HG02759 (cell line): ENCODE results near the gene CYB561A3.
"Not testable (repeated sequence)": the region's sequence is repeated elsewhere in the genome, so short reads cannot be mapped to it uniquely, and the experiment has no call there.

ENCODE experiments used
- ATAC-seq: cut with Tn5 transposase; IDR thresholded peaks from one replicate; pipeline ENCODE4 v1.9.1; 2021; ENCODE audit warnings: mild to moderate bottlenecking, moderate library complexity; ENCODE audit not compliant: unreplicated experiment

The CYB561A3 gene

DNA sequence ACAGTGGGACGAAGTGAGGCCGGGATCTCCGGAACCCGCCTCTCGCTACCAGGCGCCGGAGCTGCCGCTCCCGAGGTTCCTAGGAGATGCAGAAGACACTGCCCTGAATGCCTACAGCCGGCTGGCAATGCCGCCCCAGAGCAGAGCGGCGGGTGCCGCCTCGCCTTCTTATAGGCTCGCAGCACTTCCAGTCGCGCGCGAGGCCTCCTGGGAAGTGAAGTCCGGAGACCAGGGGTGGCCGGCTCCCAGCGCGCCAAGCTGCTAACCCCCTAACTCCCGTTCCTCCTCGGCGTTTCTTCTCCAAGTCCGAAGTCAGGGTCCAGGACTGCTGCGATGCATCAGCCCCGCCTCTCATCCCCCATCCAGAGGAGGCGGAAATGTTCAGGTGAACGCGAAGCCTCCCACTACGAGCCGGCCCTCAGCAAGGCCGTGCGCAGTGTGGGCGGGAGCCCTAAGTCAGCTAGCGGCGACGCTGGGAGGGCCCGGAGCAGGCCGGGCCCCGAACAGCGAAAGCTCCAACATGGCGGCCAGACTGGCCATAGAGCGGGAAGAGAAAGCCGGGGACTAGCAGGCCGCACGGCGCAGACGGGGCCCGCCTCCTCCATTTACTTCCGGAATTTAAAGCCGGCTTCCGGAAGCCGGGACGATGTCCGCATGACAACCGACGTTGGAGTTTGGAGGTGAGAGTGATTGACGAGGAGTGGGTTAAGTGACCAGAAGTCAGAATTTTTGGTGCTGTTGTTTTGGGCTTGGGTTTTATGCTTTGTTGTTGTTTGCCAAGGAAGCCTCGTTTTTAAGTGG, at the start of gene CYB561A3, which contains the start of gene TMEM138:
CYB561A3 (minus strand) TSS at position 142 of the 801 bp plus-strand sequence. CDS start 5,169 bp downstream, outside the sequence.
TMEM138 (plus strand) TSS at position 634 of the 801 bp plus-strand sequence. CDS start 2,017 bp downstream, outside the sequence.
- ATAC-seq: peak; percentile 78

- no peak for ATAC-seq
Observed at GRCh38 chr11:61406991-61407728, 45.5 kb upstream of the CYB561A3 start.

GRCh38 chr11:61406067-61406466, 44.4 kb upstream of the CYB561A3 start:
- ATAC-seq: no peak

GRCh38 chr11:61404641-61405040, 43.0 kb upstream of the CYB561A3 start:
- no peak for ATAC-seq

DNA sequence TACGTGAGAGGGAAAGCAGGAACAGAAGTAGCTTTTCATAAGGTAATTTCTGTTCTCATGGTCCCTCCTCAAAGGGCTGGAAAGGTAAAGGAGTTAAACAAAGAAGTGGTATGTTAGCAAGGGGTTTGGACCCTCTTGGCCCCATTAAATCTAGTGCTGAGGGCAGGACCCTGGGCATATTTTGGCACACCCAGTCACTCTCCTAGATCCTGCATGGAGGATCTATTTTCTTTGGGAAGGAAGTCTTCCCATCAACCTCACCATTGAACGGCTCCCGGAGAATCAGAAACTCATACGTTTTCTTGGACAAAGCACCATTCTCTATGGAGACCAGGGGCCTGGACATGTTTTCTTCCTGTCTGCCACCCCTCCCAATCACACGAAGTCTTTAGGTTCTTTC, 42.4 kb upstream of the CYB561A3 start:
- ATAC-seq: no peak

GRCh38 chr11:61403658-61404057, 42.0 kb upstream of the CYB561A3 start:
- ATAC-seq: no peak

- no peak for ATAC-seq
Observed at GRCh38 chr11:61401573-61401972, 39.9 kb upstream of the CYB561A3 start.

DNA sequence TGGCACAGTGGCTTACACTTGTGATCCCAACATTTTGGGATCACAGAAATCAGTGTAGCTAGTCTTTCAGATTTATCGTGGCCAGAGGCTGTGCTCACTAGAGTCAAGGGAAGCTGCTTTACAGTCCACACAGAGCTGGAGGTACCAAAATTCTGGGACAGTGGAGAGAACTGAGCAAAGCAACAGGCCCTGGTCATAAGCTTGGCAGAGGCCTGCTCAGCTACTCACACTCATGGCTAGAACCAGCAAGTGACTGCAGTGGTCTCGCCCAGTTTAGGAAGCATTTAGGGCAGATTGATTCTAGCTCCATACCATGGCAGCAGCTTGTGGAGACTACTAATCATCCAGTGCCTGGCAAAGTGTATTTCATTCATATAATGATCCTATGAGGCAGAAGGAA, 39.5 kb upstream of the CYB561A3 start:
- ATAC-seq: no peak

DNA sequence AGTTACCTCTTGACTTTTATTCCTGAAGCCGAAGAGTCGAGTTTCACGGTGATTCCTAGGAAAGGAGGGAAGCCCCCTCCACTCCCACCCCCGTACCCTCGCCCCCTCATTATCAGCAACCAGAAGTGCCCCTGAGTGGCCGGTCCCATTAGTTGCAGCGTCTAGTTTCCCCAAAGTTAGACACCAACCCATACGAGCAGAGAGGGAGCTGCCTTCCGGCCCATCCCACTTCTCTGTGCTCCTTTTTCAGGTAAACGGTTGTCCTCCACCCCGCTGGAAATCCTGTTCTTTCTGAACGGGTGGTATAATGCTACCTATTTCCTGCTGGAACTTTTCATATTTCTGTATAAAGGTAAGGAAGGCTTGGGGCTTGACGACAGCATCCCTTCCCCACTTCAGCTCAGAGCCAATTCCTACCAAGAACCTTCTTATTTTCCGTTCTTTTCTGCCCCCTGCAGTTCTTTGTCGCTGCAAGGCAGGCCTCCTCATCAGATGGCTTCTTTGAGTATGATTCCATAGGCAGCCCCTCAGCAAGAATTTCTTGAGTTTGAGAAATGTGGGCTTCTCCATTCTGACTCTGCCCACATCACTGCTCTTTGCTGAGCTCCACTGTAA, 31.4 kb upstream of the CYB561A3 start:
- no peak for ATAC-seq

DNA sequence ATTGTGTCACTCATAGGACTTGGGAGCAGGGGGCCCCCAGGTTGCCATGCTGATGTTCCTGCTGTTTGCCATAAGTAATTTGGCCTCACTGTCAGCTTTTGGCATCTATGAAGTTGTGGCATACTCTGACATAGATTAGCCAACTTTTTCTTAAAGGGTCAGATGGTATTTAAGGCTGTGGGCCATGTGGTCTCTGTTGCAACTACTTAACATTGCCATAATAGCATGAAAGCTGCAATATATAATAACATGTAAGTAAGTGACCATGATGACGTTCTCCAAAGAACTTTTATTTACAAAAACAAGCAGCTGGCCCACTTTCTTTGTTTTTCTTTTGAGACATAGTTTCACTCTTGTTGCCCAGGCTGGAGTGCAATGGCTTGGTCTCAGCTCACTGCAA, 28.5 kb upstream of the CYB561A3 start:
- ATAC-seq: no peak

DNA sequence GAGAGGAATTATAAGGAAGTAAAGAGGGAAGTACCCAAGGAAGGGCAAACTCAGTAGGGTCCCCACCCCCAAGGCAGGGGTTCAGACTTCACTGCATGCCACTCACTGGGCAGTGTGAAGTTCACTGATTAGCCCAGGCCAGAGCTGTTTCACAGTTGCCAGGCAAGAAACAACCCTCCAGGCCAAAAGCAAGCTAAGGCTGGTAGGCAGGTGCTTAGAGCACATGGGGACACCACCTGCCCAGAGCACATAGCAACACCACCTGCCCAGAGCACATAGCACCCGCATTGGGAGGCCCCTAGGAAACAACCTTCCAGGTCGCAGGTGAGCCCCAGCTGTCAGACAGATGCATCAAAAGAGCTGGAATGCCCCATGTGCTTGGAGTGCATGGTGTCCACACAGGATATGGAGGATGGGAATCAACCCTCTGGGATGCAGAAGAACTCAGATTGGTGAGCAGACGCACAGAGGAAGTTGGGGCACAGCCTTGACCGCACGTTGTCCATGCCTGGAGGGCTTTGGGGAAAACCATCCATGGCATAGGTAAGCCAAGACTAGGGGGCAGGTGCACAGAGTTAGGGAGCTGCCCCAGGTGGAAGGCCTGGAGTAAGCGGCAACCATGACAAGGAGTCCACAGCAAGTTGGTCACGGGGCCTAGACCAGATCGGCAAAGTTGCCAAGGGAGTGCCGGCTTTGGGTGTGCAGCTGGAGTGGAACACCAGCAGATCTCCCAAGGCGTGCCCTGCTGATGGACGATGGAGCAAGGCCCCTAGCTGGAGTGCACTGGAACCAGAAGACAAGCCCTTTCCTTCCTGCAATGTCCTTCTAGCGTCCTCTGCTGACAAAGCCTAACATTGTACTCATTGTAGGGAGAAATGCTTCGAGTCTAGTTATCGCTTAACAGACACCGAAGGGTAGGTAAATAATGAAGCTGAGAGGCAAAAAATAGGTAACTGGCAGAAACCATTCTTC, 22.9 kb upstream of the CYB561A3 start:
- no peak for ATAC-seq

DNA sequence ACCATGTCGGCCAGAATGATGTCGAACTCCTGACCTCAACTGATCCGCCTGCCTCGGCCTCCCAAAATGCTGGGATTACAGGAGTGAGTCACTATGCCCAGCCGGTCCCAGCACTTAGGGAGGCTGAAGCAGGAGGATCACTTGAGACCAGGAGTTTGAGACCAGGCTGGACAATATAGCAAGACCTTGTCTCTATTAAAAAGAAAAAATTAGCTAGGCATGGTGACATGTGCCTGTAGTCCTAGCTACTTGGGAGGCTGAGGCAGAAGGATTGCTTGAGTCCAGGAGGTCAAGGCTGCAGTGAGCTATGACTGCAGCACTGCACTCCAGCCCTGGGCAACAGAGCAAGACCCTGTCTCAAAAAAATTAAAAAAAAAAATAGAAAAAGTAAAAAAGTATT, 22.2 kb upstream of the CYB561A3 start:
- not testable (repeated sequence) for ATAC-seq

- ATAC-seq: no peak
Observed at GRCh38 chr11:61380884-61381283, 19.2 kb upstream of the CYB561A3 start.

- ATAC-seq: no peak
Observed at GRCh38 chr11:61378713-61379313, 17.1 kb upstream of the CYB561A3 start.

DNA sequence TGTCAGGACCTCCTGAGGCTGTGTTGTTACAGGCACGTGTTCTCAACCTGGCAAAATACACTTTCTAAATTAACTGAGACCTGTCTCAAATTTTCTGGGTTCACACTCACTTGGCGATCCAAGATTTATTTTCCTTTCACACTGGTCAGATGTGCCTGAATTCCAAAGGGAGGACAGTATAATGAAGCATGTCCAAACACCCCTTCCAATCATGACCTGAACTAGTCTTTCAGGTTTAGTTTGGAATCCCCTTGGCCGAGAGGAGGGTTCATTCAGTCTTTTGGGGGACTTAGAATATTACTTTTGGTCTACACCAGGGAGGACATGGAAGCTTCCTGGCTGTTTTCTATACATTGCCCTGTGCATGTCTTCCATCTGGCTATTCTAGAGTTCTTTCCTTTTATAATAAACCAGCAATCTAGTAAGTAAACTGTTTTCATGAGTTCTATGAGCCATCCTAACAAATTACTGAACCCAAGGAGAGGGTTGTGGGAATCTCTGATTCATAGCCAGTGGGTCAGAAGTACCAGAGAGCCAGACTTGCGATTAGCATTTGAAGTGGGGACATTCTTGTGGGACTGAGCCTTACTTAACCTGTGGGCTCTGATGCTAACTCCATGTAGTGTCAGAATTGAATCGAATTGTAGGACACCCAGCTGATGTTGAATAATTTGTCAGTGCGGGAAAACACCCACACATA, 15.9 kb upstream of the CYB561A3 start:
- ATAC-seq: no peak

GRCh38 chr11:61375761-61376108, 14.1 kb upstream of the CYB561A3 start:
- no peak for ATAC-seq

DNA sequence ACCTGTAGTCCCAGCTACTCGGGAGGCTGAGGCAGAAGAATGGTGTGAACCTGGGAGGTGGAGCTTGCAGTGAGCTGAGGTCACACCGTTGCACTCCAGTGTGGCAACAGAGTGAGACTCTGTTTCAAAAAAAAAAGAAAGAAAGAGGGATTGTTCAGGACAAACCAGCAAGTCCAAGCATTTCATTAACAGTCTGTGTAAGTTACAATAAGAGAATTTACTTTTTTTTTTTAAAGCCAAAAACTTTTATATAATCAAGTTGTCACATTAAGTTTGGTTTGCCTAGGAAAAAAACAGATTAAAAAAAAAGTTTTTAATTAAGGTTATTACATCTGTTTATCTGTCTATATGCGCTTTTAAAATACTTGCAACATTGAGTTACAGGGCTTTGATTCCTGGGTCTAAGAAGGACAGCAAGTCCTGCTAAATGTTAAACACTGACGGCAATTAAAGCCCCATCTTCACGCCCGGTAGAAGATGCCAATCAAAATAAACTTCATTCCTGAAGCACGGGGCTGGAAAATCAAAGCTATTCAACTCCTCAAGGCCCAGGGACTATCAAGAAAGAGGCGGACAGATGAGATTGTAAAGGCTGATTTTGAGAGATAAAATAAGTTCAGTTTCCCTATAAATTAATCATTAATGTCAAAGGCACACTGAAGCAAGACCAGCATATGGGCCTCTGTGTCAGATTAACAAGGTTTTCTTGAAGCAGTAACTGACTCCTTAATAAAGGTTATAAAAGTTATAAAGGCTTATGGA, 11.2 kb upstream of the CYB561A3 start:
- ATAC-seq: no peak

DNA sequence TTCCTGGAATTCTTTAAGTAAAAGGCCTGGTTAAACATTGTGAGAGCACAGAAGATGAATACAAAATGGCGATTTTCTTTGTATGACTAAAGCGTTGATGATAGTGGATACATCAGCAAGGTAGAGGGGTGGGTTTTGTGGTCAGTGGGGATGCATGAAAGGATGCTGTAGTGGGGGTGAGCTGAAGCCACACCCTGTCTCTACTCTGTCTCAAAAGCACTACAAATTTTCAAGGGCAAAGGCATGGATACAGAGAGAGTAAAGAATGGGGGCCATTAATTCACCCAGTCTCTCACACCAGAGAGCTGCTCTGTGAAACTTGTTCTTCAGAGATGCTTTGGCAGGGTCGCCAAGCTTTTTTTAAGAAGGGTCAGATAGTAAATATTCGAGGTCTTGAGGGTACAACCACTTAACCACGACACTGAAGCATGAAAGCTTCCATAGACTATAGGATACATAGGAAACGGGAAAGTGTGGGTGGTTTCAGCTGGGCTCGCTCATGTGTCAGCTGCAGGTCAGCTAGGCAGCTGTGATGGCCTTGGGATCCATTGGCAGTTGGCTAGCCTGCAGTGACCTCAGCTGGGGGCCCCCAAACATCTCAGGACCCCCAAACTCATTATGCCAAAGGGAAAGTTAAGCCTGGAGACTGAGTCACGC, 8.8 kb upstream of the CYB561A3 start:
- ATAC-seq: no peak
